Thoracic aorta (tissue), 2 donors: ENCODE results near the gene WDPCP. TPM values are rescaled to one million over a fixed set of nuclear protein-coding genes. Genes with fewer than 3 reads are reported as not detected.

Experiments used
- ATAC-seq: fragments of 150-250 bp; one replicate; pipeline ENCODE4 v1.8.0; 2017; ENCODE audit warnings: low read depth; ENCODE audit not compliant: insufficient number of reproducible peaks, low FRiP score
- DNase-seq: peaks from one replicate; pipeline ENCODE4 v3.0.0-alpha.2; 2020; ENCODE audit warnings: low spot score
- H3K27ac ChIP-seq, 2 donors: fragments of 200-600 bp; sonication (generic); 1 replicate in 1 of 2; 2 replicates in 1 of 2; pipeline ENCODE4 v1.5.1; 2016; ENCODE audit warnings: mild to moderate bottlenecking in 2 of 2, moderate library complexity in 2 of 2
- H3K27me3 ChIP-seq: fragments of 200-600 bp; sonication (generic); replicated peaks from 2 replicates; pipeline ENCODE4 v1.6.0; 2016; ENCODE audit warnings: mild to moderate bottlenecking; ENCODE audit not compliant: insufficient read depth
- H3K36me3 ChIP-seq: fragments of 200-600 bp; sonication (generic); one replicate; pipeline ENCODE4 v1.5.1; 2016
- H3K4me1 ChIP-seq, 2 donors: fragments of 200-600 bp; sonication (generic); 1 replicate in 1 of 2; 2 replicates in 1 of 2; pipeline versions ENCODE4 v1.5.1 to v1.6.0; 2016; ENCODE audit warnings: low read depth in 2 of 2, mild to moderate bottlenecking in 1 of 2; ENCODE audit not compliant: control insufficient read depth in 1 of 2
- H3K4me3 ChIP-seq: fragments of 200-600 bp; sonication (generic); 2 replicates; pipeline ENCODE4 v1.5.1; 2016; ENCODE audit warnings: mild to moderate bottlenecking
- H3K9me3 ChIP-seq: fragments of 200-600 bp; sonication (generic); 2 replicates; pipeline ENCODE4 v1.5.1; 2016
- total RNA-seq, 2 donors: library from RNA; depleted of rRNA; stranded (reverse); fragments of >200 nt; gene quantifications; one replicate each; pipeline versions ENCODE4 v1.1.0 to v1.2.3, GENCODE V29; 2016
- TF ChIP-seq, protein P1 (sequence below): fragments of 200-600 bp; sonication (generic); IDR thresholded peaks from one replicate; pipeline ENCODE4 v1.5.1; 2019; ENCODE audit warnings: antibody characterized with exemption

Gene WDPCP
- total RNA-seq, 2 donors from 2014 or later, result 13.7 to 16.2 TPM

DNA sequence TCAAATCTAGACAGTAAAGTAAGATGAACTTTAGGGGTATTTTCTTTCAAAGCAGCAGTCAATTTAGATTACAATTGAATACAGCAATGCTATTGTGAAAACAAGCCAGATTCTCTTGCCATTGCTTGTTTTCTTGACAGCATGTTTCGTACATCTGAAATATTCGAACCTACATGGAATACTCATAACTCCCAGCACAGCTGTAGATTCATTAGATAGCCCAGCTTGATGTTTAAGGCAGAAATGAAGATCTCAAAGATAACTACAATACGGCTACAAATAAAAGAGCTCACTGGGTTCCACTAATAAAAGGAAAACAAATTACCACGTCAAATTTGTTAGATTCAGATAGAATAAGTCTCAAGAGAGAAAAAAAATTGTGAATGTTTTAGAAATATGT lies 208.8 kb downstream of the WDPCP start:
- Histone ChIP-seq H3K27me3 (no peaks in the 10 kb centered on the region), H3K4me3 (no peak overlapping the region), H3K27ac (no peak overlapping the region), H3K9me3 (no peaks in the 10 kb centered on the region), H3K4me1 (no peaks in the 10 kb centered on the region), H3K36me3 (no peaks in the 10 kb centered on the region)
- TF ChIP-seq, protein P1, sequence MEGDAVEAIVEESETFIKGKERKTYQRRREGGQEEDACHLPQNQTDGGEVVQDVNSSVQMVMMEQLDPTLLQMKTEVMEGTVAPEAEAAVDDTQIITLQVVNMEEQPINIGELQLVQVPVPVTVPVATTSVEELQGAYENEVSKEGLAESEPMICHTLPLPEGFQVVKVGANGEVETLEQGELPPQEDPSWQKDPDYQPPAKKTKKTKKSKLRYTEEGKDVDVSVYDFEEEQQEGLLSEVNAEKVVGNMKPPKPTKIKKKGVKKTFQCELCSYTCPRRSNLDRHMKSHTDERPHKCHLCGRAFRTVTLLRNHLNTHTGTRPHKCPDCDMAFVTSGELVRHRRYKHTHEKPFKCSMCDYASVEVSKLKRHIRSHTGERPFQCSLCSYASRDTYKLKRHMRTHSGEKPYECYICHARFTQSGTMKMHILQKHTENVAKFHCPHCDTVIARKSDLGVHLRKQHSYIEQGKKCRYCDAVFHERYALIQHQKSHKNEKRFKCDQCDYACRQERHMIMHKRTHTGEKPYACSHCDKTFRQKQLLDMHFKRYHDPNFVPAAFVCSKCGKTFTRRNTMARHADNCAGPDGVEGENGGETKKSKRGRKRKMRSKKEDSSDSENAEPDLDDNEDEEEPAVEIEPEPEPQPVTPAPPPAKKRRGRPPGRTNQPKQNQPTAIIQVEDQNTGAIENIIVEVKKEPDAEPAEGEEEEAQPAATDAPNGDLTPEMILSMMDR, result no peak
- no peak for DNase-seq
- no peak for ATAC-seq

DNA sequence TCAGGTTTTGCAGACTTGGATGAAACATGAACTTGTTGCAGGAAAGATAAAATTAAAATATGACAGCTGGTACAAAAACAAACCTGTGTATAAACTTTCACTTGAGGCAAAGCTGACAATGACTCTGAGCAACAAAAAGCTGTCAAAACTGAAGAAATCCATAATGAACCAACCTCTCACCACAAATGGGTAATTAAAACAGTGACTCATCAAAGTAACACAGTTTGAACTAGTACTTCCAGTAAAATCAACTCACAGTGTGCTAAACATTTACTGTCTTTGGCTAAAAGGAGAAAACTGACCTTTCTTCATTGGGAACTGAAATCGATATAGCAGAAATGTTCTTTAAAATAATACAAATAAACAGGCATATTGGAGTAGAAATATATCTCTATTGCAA lies 209.7 kb downstream of the WDPCP start:
- DNase-seq (no peak), ATAC-seq (no peak)
- Histone ChIP-seq H3K4me3 (no peak overlapping the region), H3K4me1 (no peaks in the 10 kb centered on the region), H3K9me3 (no peaks in the 10 kb centered on the region), H3K27me3 (no peaks in the 10 kb centered on the region), H3K36me3 (no peaks in the 10 kb centered on the region), H3K27ac (no peak overlapping the region)
- TF ChIP-seq, protein P1, result no peak

DNA sequence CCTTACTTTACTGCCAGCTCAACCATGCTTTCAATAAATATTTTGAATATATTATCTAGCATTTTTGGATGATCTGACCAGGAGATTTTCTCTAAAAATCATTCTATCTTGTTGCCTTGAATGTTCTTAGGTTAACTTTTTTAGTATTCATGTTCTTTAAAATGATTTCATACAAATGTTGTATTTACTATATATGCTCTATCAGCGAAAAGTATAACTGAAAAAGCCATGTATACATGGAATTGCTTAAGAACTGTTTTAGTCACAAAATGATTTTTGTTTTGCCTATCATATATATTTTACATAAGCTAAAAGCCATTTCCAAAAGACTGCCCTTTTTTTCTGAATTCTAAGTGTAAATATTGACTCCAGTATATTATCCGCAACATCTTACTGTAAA lies 213.9 kb downstream of the WDPCP start:
- H3K4me1 ChIP-seq, result no peaks in the 10 kb centered on the region

DNA sequence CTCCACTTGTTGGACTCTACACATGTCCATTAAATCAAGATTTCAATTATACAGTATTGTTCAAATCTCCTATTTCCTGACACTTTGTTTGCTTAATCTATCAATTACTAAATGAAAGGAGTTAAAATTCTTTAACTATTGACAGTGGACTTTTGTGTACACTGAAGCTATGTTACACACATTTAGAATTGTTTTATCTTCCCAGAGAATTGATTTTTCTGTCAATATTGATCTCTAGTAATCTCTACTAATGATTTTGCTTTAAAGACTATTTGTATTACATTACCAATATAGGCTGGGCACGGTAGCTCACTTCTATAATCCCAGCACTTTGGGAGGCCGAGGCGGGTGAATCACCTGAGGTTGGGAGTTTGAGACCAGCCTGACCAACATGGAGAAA lies 215.7 kb downstream of the WDPCP start:
- no peaks in the 10 kb centered on the region for H3K4me1 ChIP-seq
- no peak overlapping the region for H3K27ac ChIP-seq
- H3K4me3 ChIP-seq, result no peak overlapping the region
- DNase-seq (no peak), ATAC-seq (no peak)
- H3K36me3 ChIP-seq, result no peaks in the 10 kb centered on the region
- no peaks in the 10 kb centered on the region for H3K27me3 ChIP-seq
- TF ChIP-seq, protein P1, result no peak
- peaks cover 14% of the 10 kb centered on the region for H3K9me3 ChIP-seq

More for the DNA sequence above, 213.9 kb downstream of the WDPCP start:
- H3K27ac ChIP-seq, result no peak overlapping the region
- TF ChIP-seq, protein P1, result no peak
- H3K36me3 ChIP-seq, result no peaks in the 10 kb centered on the region
- ATAC-seq (no peak), DNase-seq (no peak)
- H3K9me3 ChIP-seq, result peaks cover 14% of the 10 kb centered on the region
- no peaks in the 10 kb centered on the region for H3K27me3 ChIP-seq
- H3K4me3 ChIP-seq, result no peak overlapping the region

DNA sequence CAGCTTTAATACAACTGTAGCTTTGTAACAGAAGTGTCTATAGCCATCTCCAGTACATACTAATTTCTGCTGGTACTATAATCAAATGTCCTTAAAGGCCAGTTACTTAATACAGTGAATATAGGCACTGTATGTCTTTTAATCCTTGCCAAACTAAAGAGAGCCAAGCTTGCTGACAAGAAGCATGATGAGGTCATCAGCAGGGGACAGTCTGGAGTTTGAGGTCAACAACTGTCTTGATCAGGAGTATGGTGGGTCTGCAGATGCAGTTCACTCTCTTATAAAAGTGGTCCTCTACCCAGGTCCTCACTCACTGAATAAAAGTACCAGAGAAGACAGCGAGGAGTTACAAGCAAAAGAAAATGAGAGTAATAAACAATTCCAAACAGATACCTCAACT lies 219.1 kb downstream of the WDPCP start:
- Histone ChIP-seq H3K9me3 (peaks cover 14% of the 10 kb centered on the region), H3K27ac (no peak overlapping the region), H3K4me3 (no peak overlapping the region), H3K4me1 (no peaks in the 10 kb centered on the region), H3K27me3 (no peaks in the 10 kb centered on the region), H3K36me3 (no peaks in the 10 kb centered on the region)
- ATAC-seq (no peak), DNase-seq (no peak)
- TF ChIP-seq, protein P1, result no peak
